ENCODE measurements around the gene TRPM1.

The TRPM1 gene

GRCh38 chr15:31086344-31086743 lies 15.2 kb downstream of the TRPM1 start:
- DNase-seq (ENCODE audit: insufficient read length, low spot score) (no peak), FAIRE-seq (no peak)

- no peak for FAIRE-seq
- no peak for DNase-seq (ENCODE audit: insufficient read length, low spot score)
Measured at GRCh38 chr15:31085359-31085758, 16.2 kb downstream of the TRPM1 start.

- FAIRE-seq (no peak), DNase-seq (ENCODE audit: insufficient read length, low spot score) (no peak)
Measured at GRCh38 chr15:31084176-31084575, 17.3 kb downstream of the TRPM1 start.

GRCh38 chr15:31083370-31083780 lies 18.1 kb downstream of the TRPM1 start:
- DNase-seq (ENCODE audit: insufficient read length, low spot score) (no peak), FAIRE-seq (no peak)

- DNase-seq (ENCODE audit: insufficient read length, low spot score) (no peak), FAIRE-seq (no peak)
Measured at GRCh38 chr15:31082771-31083369, 18.7 kb downstream of the TRPM1 start.

- DNase-seq (ENCODE audit: insufficient read length, low spot score): no peak
- FAIRE-seq: peak; percentile 37
Measured at GRCh38 chr15:31081588-31082250, 19.8 kb downstream of the TRPM1 start.

- DNase-seq (ENCODE audit: insufficient read length, low spot score): no peak
- no peak for FAIRE-seq
Measured at GRCh38 chr15:31081056-31081455, 20.5 kb downstream of the TRPM1 start.

- peak; percentile 33 for DNase-seq (ENCODE audit: insufficient read length, low spot score)
- FAIRE-seq: no peak
Measured at GRCh38 chr15:31080591-31081014, 20.9 kb downstream of the TRPM1 start.

- no peak for DNase-seq (ENCODE audit: insufficient read length, low spot score)
- no peak for FAIRE-seq
Measured at GRCh38 chr15:31079519-31079918, 22.0 kb downstream of the TRPM1 start.

- no peak for DNase-seq (ENCODE audit: insufficient read length, low spot score)
- no peak for FAIRE-seq
Measured at GRCh38 chr15:31078471-31078870, 23.1 kb downstream of the TRPM1 start.

GRCh38 chr15:31077941-31078340 lies 23.6 kb downstream of the TRPM1 start:
- FAIRE-seq: no peak
- no peak for DNase-seq (ENCODE audit: insufficient read length, low spot score)

- no peak for DNase-seq (ENCODE audit: insufficient read length, low spot score)
- FAIRE-seq: no peak
Measured at GRCh38 chr15:31077181-31077580, 24.3 kb downstream of the TRPM1 start.

- DNase-seq (ENCODE audit: insufficient read length, low spot score) (no peak), FAIRE-seq (no peak)
Measured at GRCh38 chr15:31074321-31074720, 27.2 kb downstream of the TRPM1 start.

GRCh38 chr15:31070867-31071266 lies 30.7 kb downstream of the TRPM1 start:
- FAIRE-seq (no peak), DNase-seq (ENCODE audit: insufficient read length, low spot score) (no peak)

- no peak for FAIRE-seq
- DNase-seq (ENCODE audit: insufficient read length, low spot score): no peak
Measured at GRCh38 chr15:31069360-31070000, 32.0 kb downstream of the TRPM1 start.

GRCh38 chr15:31067890-31068603 lies 33.5 kb downstream of the TRPM1 start:
- FAIRE-seq: no peak
- no peak for DNase-seq (ENCODE audit: insufficient read length, low spot score)

- FAIRE-seq (no peak), DNase-seq (ENCODE audit: insufficient read length, low spot score) (no peak)
Measured at GRCh38 chr15:31065824-31066223, 35.7 kb downstream of the TRPM1 start.

- DNase-seq (ENCODE audit: insufficient read length, low spot score): no peak
- FAIRE-seq: no peak
Measured at GRCh38 chr15:31062911-31063310, 38.6 kb downstream of the TRPM1 start.

- DNase-seq (ENCODE audit: insufficient read length, low spot score): no peak
- FAIRE-seq: no peak
Measured at GRCh38 chr15:31062310-31062847, 39.1 kb downstream of the TRPM1 start.

GRCh38 chr15:31060429-31061140 lies 40.9 kb downstream of the TRPM1 start:
- DNase-seq (ENCODE audit: insufficient read length, low spot score) (no peak), FAIRE-seq (no peak)
